ENCODE data around the gene PIGB.

- TF ChIP-seq CTCF (IDR thresholded peaks at IDR 0.05) (no peak), POLR2A (IDR thresholded peaks at IDR 0.05) (no peak)
Measured at GRCh38 chr15:55394694-55395093, 75.7 kb downstream of the PIGB start.

Measured in stomach (tissue), 4 donors.